Dermis microvascular lymphatic vessel endothelial cell (primary cell): Measurements from ENCODE around the gene CNOT11. TPM values are rescaled to one million over a fixed set of nuclear protein-coding genes. Genes with fewer than 3 reads are reported as not detected.
A peak's percentile ranks its signal among the peaks of the same experiment; 100 is the strongest.
"Not testable (repeated sequence)": the region's sequence is repeated elsewhere in the genome, so short reads cannot be mapped to it uniquely, and the experiment has no call there.

ENCODE experiments used
- DNase-seq, 2 donors: peaks; one replicate each; pipeline versions ENCODE4 v3.0.0 to v3.0.0-alpha.2; 2010; ENCODE audit warnings: low read depth in 2 of 2
- total RNA-seq: library from RNA; depleted of rRNA; stranded (reverse); fragments of >200 nt; gene quantifications from 2 replicates; pipeline ENCODE4 v1.2.1, GENCODE V29; 2014

Gene CNOT11
- total RNA-seq, 1 donor from 2014 or later = 18.1 TPM

DNA sequence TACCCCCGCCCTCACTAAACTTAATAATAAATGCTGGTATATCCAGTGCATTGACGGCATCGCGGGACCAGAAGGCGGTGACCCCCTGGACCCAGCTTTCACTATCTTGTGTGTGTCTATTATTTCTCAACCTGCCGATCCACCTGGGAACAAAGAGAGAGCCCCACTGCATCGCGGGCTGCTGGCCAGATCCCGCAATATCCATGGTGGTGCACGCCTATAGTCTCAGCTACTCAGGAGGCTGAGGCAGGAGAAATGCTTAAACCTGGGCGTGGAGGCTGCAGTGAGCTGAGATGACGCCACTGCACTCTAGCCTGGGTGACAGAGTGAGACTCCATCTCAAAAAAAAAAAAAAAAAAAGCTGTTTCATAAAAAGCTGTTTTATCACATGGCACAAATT, 7.8 kb upstream of the CNOT11 start:
- DNase-seq = not testable (repeated sequence)

GRCh38 chr2:101245468-101245867, 7.2 kb upstream of the CNOT11 start:
- DNase-seq = not testable (repeated sequence)

DNA sequence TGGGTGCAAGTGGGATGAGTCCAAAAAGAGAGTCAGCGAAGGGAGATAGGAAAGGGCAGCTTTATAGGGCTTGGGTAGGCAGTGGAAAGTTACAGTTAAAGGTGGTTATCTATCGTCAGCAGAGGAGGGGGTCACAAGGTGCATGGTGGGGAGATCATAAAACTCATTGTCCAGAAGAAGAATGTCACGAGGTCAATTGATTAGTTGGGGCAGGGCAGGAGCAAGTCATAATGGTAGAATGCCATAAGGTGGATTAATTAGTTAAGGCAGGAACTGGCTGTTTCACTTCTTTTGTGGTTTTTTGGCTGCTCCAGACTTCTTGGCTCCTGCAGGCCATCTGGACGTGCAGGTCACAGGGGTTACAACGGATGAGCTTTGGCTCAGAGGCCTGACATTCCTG, 3.9 kb upstream of the CNOT11 start:
- DNase-seq = not testable (repeated sequence)

- DNase-seq = no peak
Observed at GRCh38 chr2:101249826-101250225, 2.9 kb upstream of the CNOT11 start.

GRCh38 chr2:101251246-101251781, 1.4 kb upstream of the CNOT11 start:
- not testable (repeated sequence) for DNase-seq

GRCh38 chr2:101251844-101252407, 760 bp upstream of the CNOT11 start:
- DNase-seq = no peak

DNA sequence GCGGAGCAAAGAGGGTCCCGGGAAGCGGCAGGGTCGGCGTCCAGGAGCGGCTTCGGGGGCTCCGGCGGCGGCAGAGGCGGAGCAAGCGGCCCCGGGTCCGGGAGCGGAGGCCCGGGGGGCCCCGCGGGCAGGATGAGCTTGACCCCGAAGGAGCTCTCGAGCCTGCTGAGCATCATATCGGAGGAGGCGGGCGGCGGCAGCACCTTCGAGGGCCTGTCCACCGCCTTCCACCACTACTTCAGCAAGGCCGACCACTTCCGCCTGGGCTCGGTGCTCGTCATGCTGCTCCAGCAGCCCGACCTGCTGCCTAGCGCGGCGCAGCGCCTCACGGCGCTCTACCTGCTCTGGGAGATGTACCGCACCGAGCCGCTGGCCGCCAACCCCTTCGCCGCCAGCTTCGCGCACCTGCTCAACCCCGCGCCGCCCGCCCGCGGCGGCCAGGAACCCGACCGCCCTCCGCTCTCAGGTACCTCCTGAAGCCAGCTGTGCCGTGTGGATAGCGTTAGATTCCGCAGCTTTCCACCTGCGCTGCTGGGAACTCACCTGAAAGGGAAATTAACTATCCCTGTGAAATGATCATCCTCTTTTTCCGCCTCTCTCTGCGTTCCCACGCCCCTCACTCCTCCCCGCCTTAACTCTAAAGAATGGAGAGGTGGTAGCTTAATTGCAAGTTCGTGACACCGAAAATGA, 472 bp downstream of the CNOT11 start:
- DNase-seq = peak; percentile 36 to 73

- peak in 1 of 2 donors; percentile 10 for DNase-seq
Observed at GRCh38 chr2:101253703-101254450, 1.2 kb downstream of the CNOT11 start.

- DNase-seq = no peak
Observed at GRCh38 chr2:101255501-101255900, 2.8 kb downstream of the CNOT11 start.

GRCh38 chr2:101256316-101256715, 3.6 kb downstream of the CNOT11 start:
- DNase-seq = no peak

DNA sequence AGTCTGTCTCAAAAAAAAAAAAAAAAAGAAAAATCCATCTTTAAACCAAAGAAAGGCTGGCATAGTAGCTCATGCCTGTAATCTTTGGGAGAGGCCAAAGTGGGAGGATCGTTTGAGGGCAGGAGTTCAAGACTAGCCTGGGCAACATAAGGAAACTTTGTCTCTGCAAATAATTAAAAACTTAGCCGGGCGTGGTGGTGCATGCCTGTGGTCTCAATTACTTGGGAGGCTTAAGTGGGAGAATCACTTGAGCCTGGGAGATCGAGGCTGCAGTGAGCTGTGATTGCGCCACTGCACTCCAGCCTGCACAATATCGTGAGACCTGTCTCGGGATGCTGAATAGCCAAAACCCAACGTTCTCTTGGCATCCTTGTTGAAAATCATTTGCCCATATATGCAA, 6.1 kb downstream of the CNOT11 start:
- no peak for DNase-seq

- DNase-seq = no peak
Observed at GRCh38 chr2:101262142-101262541, 9.5 kb downstream of the CNOT11 start.

DNA sequence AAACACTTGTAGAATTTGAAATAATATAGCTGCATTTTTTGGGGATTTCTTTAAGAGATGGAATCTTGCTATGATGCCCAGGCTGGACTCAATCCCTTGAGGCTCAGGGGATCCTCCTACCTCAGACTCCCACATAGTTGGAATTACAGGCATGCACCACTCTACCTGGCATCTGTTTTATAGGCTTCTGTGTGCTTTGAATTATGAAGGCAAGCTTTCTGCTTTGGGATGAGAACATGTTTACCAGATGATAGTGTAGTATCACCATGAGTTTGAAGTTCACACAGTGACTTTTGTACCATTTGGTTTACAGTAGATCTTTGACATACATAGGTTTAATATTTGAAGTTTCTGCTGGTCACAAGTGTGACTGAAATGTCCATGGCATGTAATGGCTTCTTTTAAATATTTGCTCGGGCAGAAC, 10.7 kb downstream of the CNOT11 start:
- no peak for DNase-seq

- peak in 1 of 2 donors; percentile 29 for DNase-seq
Observed at GRCh38 chr2:101264360-101264939, 11.8 kb downstream of the CNOT11 start.

GRCh38 chr2:101265893-101266499, 13.3 kb downstream of the CNOT11 start:
- DNase-seq = no peak

GRCh38 chr2:101267671-101268656, 15.3 kb downstream of the CNOT11 start:
- no peak for DNase-seq

- no peak for DNase-seq
Observed at GRCh38 chr2:101270700-101271259, 18.1 kb downstream of the CNOT11 start.

GRCh38 chr2:101272045-101272784, 19.5 kb downstream of the CNOT11 start:
- DNase-seq = no peak

DNA sequence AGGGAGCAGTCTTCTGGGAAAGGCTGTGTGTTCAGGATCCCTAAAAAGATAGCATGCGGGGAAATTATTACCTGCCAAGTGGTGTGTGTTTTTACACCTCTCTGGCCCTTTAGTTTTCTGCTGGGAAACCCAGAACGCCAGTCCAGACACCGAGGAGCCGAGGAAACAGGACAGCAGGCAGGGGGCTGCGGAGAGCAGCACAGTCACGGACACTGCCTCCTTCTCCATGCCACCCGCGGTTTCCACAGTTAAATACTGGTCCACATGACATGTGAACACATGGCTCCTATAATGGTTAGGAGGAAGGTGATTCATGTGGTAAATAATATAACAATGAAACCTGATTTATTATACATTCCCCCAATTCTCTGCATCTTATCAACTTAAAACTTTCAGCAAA, 20.4 kb downstream of the CNOT11 start:
- DNase-seq = no peak
